Measurements from ENCODE around the gene DAPK2. TPM values are rescaled to one million over a fixed set of nuclear protein-coding genes. Genes with fewer than 3 reads are reported as not detected.

DAPK2 gene
- polyA plus RNA-seq, 1 of the 3 experiments (the other 2 are of a cell fraction): 1.4 TPM

GRCh38 chr15:64004587-64004986, 41.7 kb downstream of the DAPK2 start:
- Histone ChIP-seq H3K4me1 (ENCODE audit: control insufficient read depth in 1 of 2, insufficient read depth in 2 of 2, low read depth in 1 of 2, low read length in 1 of 2) (no peaks in the 10 kb centered on the region), H3K27me3 (ENCODE audit: insufficient read depth) (no peaks in the 10 kb centered on the region), H3K4me3 (ENCODE audit: low read depth in 2 of 2, low read length in 1 of 2) (no peak overlapping the region), H3F3A (replicated peaks; ENCODE audit: insufficient read depth) (peaks cover 4% of the 10 kb centered on the region), H3K27ac (ENCODE audit: low read depth in 2 of 2, low read length in 1 of 2) (no peak overlapping the region), H3K4me2 (no peak overlapping the region), H3K9ac (no peak overlapping the region), H4K20me1 (ENCODE audit: insufficient read depth) (no peaks in the 10 kb centered on the region), H3K36me3 (replicated peaks in 1 of 2; ENCODE audit: control insufficient read depth in 1 of 2, insufficient read depth in 2 of 2, low read length in 1 of 2) (no peaks in the 10 kb centered on the region), H2AFZ (ENCODE audit: low read depth) (no peak overlapping the region), H3K79me2 (ENCODE audit: insufficient read depth) (no peaks in the 10 kb centered on the region), H3K9me3 (no peaks in the 10 kb centered on the region), H3K9me2 (no peaks in the 10 kb centered on the region)
- no peak for DNase-seq
- CTCF ChIA-PET: interaction anchor here (1.5 to 1.7 kb wide), 2 partner anchors 14 to 59 kb away, joined by 4 to 5 read pairs; no protein-coding TSS in a partner anchor
- 80% methylated on average over 5 of the region's 5 CpGs for WGBS (ENCODE audit: low lambda C conversion rate)
- no peak for TF ChIP-seq ELF1 (IDR thresholded peaks at IDR 0.05)
- no peak for TF ChIP-seq RCOR1 (IDR thresholded peaks at IDR 0.05; ENCODE audit: low read length)
- TF ChIP-seq TEAD4 (IDR thresholded peaks at IDR 0.05; ENCODE audit: borderline replicate concordance, insufficient read depth): no peak
- POLR2A ChIA-PET: no interaction called here

- no peak overlapping the region for H3K4me2 ChIP-seq
- H3K4me1 ChIP-seq (ENCODE audit: control insufficient read depth in 1 of 2, insufficient read depth in 2 of 2, low read depth in 1 of 2, low read length in 1 of 2): 0 out of 4 replicates have a peak, but pooled peaks cover 0 to 2% of the 10 kb centered on the region in 2 experiments
- H3K27me3 ChIP-seq (ENCODE audit: insufficient read depth): no peaks in the 10 kb centered on the region
- H3K36me3 ChIP-seq (replicated peaks in 1 of 2; ENCODE audit: control insufficient read depth in 1 of 2, insufficient read depth in 2 of 2, low read length in 1 of 2): no peaks in the 10 kb centered on the region
- H3F3A ChIP-seq (replicated peaks; ENCODE audit: insufficient read depth): peaks cover 4% of the 10 kb centered on the region
- no peaks in the 10 kb centered on the region for H3K9me2 ChIP-seq
- no peak overlapping the region for H3K27ac ChIP-seq (ENCODE audit: low read depth in 2 of 2, low read length in 1 of 2)
- no peak for DNase-seq
- TF ChIP-seq MXI1 (IDR thresholded peaks at IDR 0.05; ENCODE audit: low read depth, low read length) (no peak), NFIC (IDR thresholded peaks at IDR 0.05; ENCODE audit: borderline replicate concordance) (no peak), FOXM1 (IDR thresholded peaks at IDR 0.05; ENCODE audit: low read depth) (no peak), MEF2A (IDR thresholded peaks at IDR 0.05; ENCODE audit: borderline replicate concordance, low read depth) (no peak), EZH2phosphoT487 (IDR thresholded peaks at IDR 0.05; ENCODE audit: borderline replicate concordance, low read depth) (no peak)
- H4K20me1 ChIP-seq (ENCODE audit: insufficient read depth): no peaks in the 10 kb centered on the region
- H3K9me3 ChIP-seq: no peaks in the 10 kb centered on the region
- no peak overlapping the region for H2AFZ ChIP-seq (ENCODE audit: low read depth)
- CTCF ChIA-PET: interaction anchor here (1.5 to 1.7 kb wide), 2 partner anchors 14 to 58 kb away, joined by 4 to 5 read pairs; no protein-coding TSS in a partner anchor
- no peak overlapping the region for H3K9ac ChIP-seq
- POLR2A ChIA-PET: no interaction called here
- WGBS (ENCODE audit: low lambda C conversion rate): 91% methylated on average over 2 of the region's 2 CpGs
- no peak overlapping the region for H3K4me3 ChIP-seq (ENCODE audit: low read depth in 2 of 2, low read length in 1 of 2)
- no peaks in the 10 kb centered on the region for H3K79me2 ChIP-seq (ENCODE audit: insufficient read depth)
These were observed 42.2 kb downstream of the DAPK2 start for GRCh38 chr15:64004056-64004455.

- Histone ChIP-seq H3K36me3 (replicated peaks in 1 of 2; ENCODE audit: control insufficient read depth in 1 of 2, insufficient read depth in 2 of 2, low read length in 1 of 2) (no peaks in the 10 kb centered on the region), H3F3A (replicated peaks; ENCODE audit: insufficient read depth) (peaks cover 4% of the 10 kb centered on the region), H3K9me2 (no peaks in the 10 kb centered on the region), H3K27me3 (ENCODE audit: insufficient read depth) (no peaks in the 10 kb centered on the region), H2AFZ (ENCODE audit: low read depth) (no peak overlapping the region), H3K79me2 (ENCODE audit: insufficient read depth) (no peaks in the 10 kb centered on the region), H3K9me3 (no peaks in the 10 kb centered on the region), H3K27ac (ENCODE audit: low read depth in 2 of 2, low read length in 1 of 2) (no peak overlapping the region), H3K9ac (no peak overlapping the region), H3K4me2 (no peak overlapping the region), H3K4me1 (ENCODE audit: control insufficient read depth in 1 of 2, insufficient read depth in 2 of 2, low read depth in 1 of 2, low read length in 1 of 2) (0 out of 4 replicates have a peak, but pooled peaks cover 0 to 7% of the 10 kb centered on the region in 2 experiments), H4K20me1 (ENCODE audit: insufficient read depth) (no peaks in the 10 kb centered on the region), H3K4me3 (ENCODE audit: low read depth in 2 of 2, low read length in 1 of 2) (no peak overlapping the region)
- ChIA-PET CTCF (interaction anchor here (1.7 kb wide), 1 partner anchor 57 kb away, joined by 5 read pairs; no protein-coding TSS in a partner anchor), POLR2A (no interaction called here)
- 68% methylated on average over 4 of the region's 4 CpGs for WGBS (ENCODE audit: low lambda C conversion rate)
- TF ChIP-seq ELF1 (IDR thresholded peaks at IDR 0.05) (no peak), RAD21 (IDR thresholded peaks at IDR 0.05; ENCODE audit: low read length) (no peak), POLR2AphosphoS5 (IDR thresholded peaks at IDR 0.05; ENCODE audit: low read depth, low read length) (no peak), NRF1 (IDR thresholded peaks at IDR 0.05; ENCODE audit: low read depth, low read length) (no peak), MXI1 (IDR thresholded peaks at IDR 0.05; ENCODE audit: low read depth, low read length) (no peak), MAX (IDR thresholded peaks at IDR 0.05; ENCODE audit: low read depth) (no peak), USF1 (IDR thresholded peaks at IDR 0.05; ENCODE audit: borderline replicate concordance, low read depth) (no peak), FOXM1 (IDR thresholded peaks at IDR 0.05; ENCODE audit: low read depth) (no peak), RXRA (IDR thresholded peaks at IDR 0.05; ENCODE audit: borderline replicate concordance, low read depth) (no peak), YY1 (IDR thresholded peaks at IDR 0.05; ENCODE audit: low read depth) (no peak), USF2 (IDR thresholded peaks at IDR 0.05; ENCODE audit: borderline replicate concordance, low read depth, low read length) (no peak), EP300 (IDR thresholded peaks at IDR 0.05; ENCODE audit: borderline replicate concordance in 1 of 2, low read depth in 1 of 2, low read length in 1 of 2) (no peak)
- no peak for DNase-seq
These were observed 43.1 kb downstream of the DAPK2 start for GRCh38 chr15:64003182-64003581.

All from SK-N-SH (cell line).